ENCODE data around the gene SYT13.
A peak's percentile ranks its signal among the peaks of the same experiment; 100 is the strongest.

The SYT13 gene

GRCh38 chr11:45285930-45286632, at the start of gene SYT13:
Gene SYT13, minus strand, starts transcription at chr11:45286341. Its CDS starts 134 bp downstream, at chr11:45286207.
- DNase-seq (ENCODE audit: low read depth in 2 of 2) = no peak

- DNase-seq (ENCODE audit: low read depth in 2 of 2) = no peak
Measured at GRCh38 chr11:45335434-45335833, 49.3 kb upstream of the SYT13 start.

GRCh38 chr11:45334836-45335235, 48.7 kb upstream of the SYT13 start:
- DNase-seq (ENCODE audit: low read depth in 2 of 2) = no peak

- no peak for DNase-seq (ENCODE audit: low read depth in 2 of 2)
Measured at GRCh38 chr11:45334410-45334809, 48.3 kb upstream of the SYT13 start.

- peak; percentile 15 to 23 for DNase-seq (ENCODE audit: low read depth in 2 of 2)
Measured at GRCh38 chr11:45333001-45333971, 47.1 kb upstream of the SYT13 start.

GRCh38 chr11:45332276-45332934, 46.3 kb upstream of the SYT13 start:
- DNase-seq (ENCODE audit: low read depth in 2 of 2) = no peak

- no peak for DNase-seq (ENCODE audit: low read depth in 2 of 2)
Measured at GRCh38 chr11:45331839-45332238, 45.7 kb upstream of the SYT13 start.

- no peak for DNase-seq (ENCODE audit: low read depth in 2 of 2)
Measured at GRCh38 chr11:45328726-45329125, 42.6 kb upstream of the SYT13 start.

- no peak for DNase-seq (ENCODE audit: low read depth in 2 of 2)
Measured at GRCh38 chr11:45324459-45324858, 38.3 kb upstream of the SYT13 start.

- DNase-seq (ENCODE audit: low read depth in 2 of 2) = no peak
Measured at GRCh38 chr11:45323601-45324249, 37.6 kb upstream of the SYT13 start.

- DNase-seq (ENCODE audit: low read depth in 2 of 2) = no peak
Measured at GRCh38 chr11:45322891-45323600, 36.9 kb upstream of the SYT13 start.

GRCh38 chr11:45322111-45322705, 36.1 kb upstream of the SYT13 start:
- no peak for DNase-seq (ENCODE audit: low read depth in 2 of 2)

GRCh38 chr11:45321669-45322068, 35.5 kb upstream of the SYT13 start:
- no peak for DNase-seq (ENCODE audit: low read depth in 2 of 2)

GRCh38 chr11:45321031-45321595, 35.0 kb upstream of the SYT13 start:
- DNase-seq (ENCODE audit: low read depth in 2 of 2) = no peak

- DNase-seq (ENCODE audit: low read depth in 2 of 2) = no peak
Measured at GRCh38 chr11:45320371-45320770, 34.2 kb upstream of the SYT13 start.

- no peak for DNase-seq (ENCODE audit: low read depth in 2 of 2)
Measured at GRCh38 chr11:45319077-45319476, 32.9 kb upstream of the SYT13 start.

GRCh38 chr11:45318516-45318915, 32.4 kb upstream of the SYT13 start:
- DNase-seq (ENCODE audit: low read depth in 2 of 2) = no peak

- DNase-seq (ENCODE audit: low read depth in 2 of 2) = no peak
Measured at GRCh38 chr11:45316258-45316657, 30.1 kb upstream of the SYT13 start.

- DNase-seq (ENCODE audit: low read depth in 2 of 2) = no peak
Measured at GRCh38 chr11:45314900-45315299, 28.8 kb upstream of the SYT13 start.

GRCh38 chr11:45313171-45313865, 27.2 kb upstream of the SYT13 start:
- no peak for DNase-seq (ENCODE audit: low read depth in 2 of 2)
